Measurements from ENCODE around the gene C11orf54.

The C11orf54 gene

DNA sequence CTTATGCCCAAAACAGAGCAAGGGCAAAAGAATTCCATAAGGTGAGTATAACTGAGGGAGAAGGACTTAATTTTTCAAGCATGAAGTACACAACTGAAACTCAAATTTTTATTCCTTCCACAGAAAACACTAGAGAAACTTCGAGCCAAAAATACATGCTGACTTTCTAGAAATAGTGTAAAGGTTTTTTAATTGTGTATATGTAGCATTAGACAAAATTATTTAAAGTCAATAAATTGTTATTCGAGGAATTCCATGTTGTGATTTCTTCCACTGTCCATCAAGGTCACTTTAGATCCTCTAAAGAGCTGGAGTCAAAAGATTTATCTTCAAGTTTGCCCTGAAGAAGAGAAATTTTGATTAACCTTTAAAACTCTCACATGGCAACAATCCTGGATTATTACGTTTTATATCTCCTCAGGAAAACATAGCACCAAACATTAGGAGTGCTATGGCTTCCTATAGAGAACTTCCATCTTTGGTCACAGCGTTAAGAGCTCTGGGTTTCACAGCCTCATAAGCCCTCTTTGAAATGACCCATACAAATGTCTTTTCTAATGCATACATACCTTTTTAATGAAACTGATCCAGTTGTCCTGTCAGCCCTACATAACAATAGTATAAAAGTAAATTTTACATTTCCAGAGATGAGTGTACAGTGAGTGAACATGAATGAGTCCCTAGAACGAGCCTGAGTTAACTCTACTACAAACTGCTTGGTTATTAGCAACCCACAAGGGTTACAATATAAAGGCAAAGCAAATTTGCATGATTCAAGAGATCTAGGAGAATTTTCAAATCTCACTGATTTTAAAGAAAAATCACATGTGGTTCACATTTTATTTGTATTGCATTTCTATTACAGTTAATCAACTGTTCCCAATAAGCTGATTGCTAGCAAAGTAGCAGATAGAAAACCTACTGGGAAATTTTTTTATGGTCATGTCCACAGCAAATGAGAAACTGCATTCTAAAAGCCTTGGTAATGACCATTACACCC, 11.1 kb upstream of the C11orf54 start:
- TF ChIP-seq CTCF (IDR thresholded peaks at IDR 0.05; ENCODE audit: low read depth, low read length): no peak
- Histone ChIP-seq H3K4me3 (ENCODE audit: low read depth, low read length) (no peak overlapping the region), H3K4me1 (no peaks in the 10 kb centered on the region), H3K9me3 (no peaks in the 10 kb centered on the region), H3K36me3 (peaks cover 99% of the 10 kb centered on the region), H3K27me3 (no peaks in the 10 kb centered on the region)
- no peak for DNase-seq

- Histone ChIP-seq H3K9me3 (no peaks in the 10 kb centered on the region), H3K4me3 (ENCODE audit: low read depth, low read length) (no peak overlapping the region), H3K27me3 (no peaks in the 10 kb centered on the region), H3K36me3 (peaks cover 100% of the 10 kb centered on the region), H3K4me1 (no peaks in the 10 kb centered on the region)
- DNase-seq: no peak
- no peak for TF ChIP-seq CTCF (IDR thresholded peaks at IDR 0.05; ENCODE audit: low read depth, low read length)
Observed at GRCh38 chr11:93732237-93732892, 9.1 kb upstream of the C11orf54 start.

DNA sequence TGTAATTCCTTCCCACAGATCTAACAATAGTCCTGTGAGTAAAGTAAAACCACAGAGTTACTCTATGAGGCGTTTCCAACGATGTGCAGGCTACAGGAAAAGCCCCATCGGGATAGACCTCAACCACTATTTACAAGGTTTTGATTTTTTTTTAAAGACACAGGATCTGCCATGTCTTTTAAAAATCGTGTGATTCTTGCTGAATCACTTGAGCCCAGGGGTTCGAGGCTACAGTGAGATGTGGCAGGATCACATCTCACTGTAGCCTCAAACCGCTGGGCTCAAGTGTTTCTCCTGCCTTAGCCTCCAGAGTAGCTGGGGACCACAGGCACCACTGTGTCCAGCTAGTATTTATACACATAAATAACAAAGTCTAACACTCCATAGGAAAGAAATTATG, 8.0 kb upstream of the C11orf54 start:
- TF ChIP-seq CTCF (IDR thresholded peaks at IDR 0.05; ENCODE audit: low read depth, low read length): no peak
- Histone ChIP-seq H3K27me3 (no peaks in the 10 kb centered on the region), H3K4me1 (no peaks in the 10 kb centered on the region), H3K9me3 (no peaks in the 10 kb centered on the region), H3K4me3 (ENCODE audit: low read depth, low read length) (no peak overlapping the region), H3K36me3 (peaks cover 100% of the 10 kb centered on the region)
- no peak for DNase-seq

- Histone ChIP-seq H3K4me1 (no peaks in the 10 kb centered on the region), H3K27me3 (no peaks in the 10 kb centered on the region), H3K4me3 (ENCODE audit: low read depth, low read length) (no peak overlapping the region; the same call in 1 of the 2 replicates), H3K9me3 (no peaks in the 10 kb centered on the region), H3K36me3 (peaks cover 100% of the 10 kb centered on the region)
- no peak for TF ChIP-seq CTCF (IDR thresholded peaks at IDR 0.05; ENCODE audit: low read depth, low read length)
- no peak for DNase-seq
Observed at GRCh38 chr11:93734427-93735222, 6.8 kb upstream of the C11orf54 start.

DNA sequence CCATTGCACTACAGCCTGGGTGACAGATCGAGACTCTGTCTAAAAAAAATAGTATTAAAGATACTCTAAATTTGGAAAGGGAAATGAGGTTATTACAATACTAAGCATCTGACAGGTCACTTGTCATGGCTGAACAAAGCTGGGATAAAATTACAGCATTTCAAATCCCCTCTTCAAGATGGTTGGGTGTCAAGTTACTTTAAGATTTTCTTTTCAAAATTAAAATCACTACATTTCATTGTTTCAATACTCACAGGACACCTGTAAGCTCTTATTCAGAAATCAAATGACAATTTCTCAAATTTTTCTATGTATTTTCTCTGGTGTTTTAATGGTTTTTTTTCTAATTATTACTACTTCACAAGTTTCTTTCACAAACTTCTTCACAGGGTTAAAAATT, 5.8 kb upstream of the C11orf54 start:
- H3K4me1 ChIP-seq: no peaks in the 10 kb centered on the region
- H3K36me3 ChIP-seq: peaks cover 99% of the 10 kb centered on the region
- no peak for DNase-seq
- no peaks in the 10 kb centered on the region for H3K27me3 ChIP-seq
- H3K9me3 ChIP-seq: no peaks in the 10 kb centered on the region
- peak overlapping the region; percentile 5; the same call in 1 of the 2 replicates for H3K4me3 ChIP-seq (ENCODE audit: low read depth, low read length)
- no peak for TF ChIP-seq CTCF (IDR thresholded peaks at IDR 0.05; ENCODE audit: low read depth, low read length)
